ENCODE measurements around the gene ROCK1. TPM values are rescaled to one million over a fixed set of nuclear protein-coding genes. Genes with fewer than 3 reads are reported as not detected.
"Not testable (repeated sequence)": the region's sequence is repeated elsewhere in the genome, so short reads cannot be mapped to it uniquely, and the experiment has no call there.

The ROCK1 gene
- 10.8 and 20.0 TPM in 2 replicates for total RNA-seq (2014; rRNA removed; shearing (Covaris generic))

- in situ Hi-C loops (cut with HindIII; ENCODE audit: low sequenced_read_pairs), result no loop called here
- peak; percentile 95 for DNase-seq (ENCODE audit: low spot score)
These were observed at the start of gene ROCK1 for GRCh38 chr18:21111346-21112139. ROCK1 (minus strand) TSS chr18:21111813; CDS start chr18:21110910, 903 bp downstream.

- in situ Hi-C loops (cut with HindIII; ENCODE audit: low sequenced_read_pairs), result no loop called here
- DNase-seq (ENCODE audit: low spot score), result no peak
These were observed 43.8 kb upstream of the ROCK1 start for GRCh38 chr18:21155443-21155842.

- in situ Hi-C loops (cut with HindIII; ENCODE audit: low sequenced_read_pairs), result no loop called here
- no peak for DNase-seq (ENCODE audit: low spot score)
These were observed 34.4 kb upstream of the ROCK1 start for GRCh38 chr18:21146016-21146415.

- no peak for DNase-seq (ENCODE audit: low spot score)
- in situ Hi-C loops (cut with HindIII; ENCODE audit: low sequenced_read_pairs), result no loop called here
These were observed 33.8 kb upstream of the ROCK1 start for GRCh38 chr18:21145371-21145770.

- in situ Hi-C loops (cut with HindIII; ENCODE audit: low sequenced_read_pairs), result no loop called here
- DNase-seq (ENCODE audit: low spot score), result no peak
These were observed 30.2 kb upstream of the ROCK1 start for GRCh38 chr18:21141668-21142422.

GRCh38 chr18:21137719-21138488 lies 26.3 kb upstream of the ROCK1 start:
- in situ Hi-C loops (cut with HindIII; ENCODE audit: low sequenced_read_pairs); DNase-seq (ENCODE audit: low spot score): not testable (repeated sequence)

GRCh38 chr18:21134895-21135294 lies 23.3 kb upstream of the ROCK1 start:
- in situ Hi-C loops (cut with HindIII; ENCODE audit: low sequenced_read_pairs), result no loop called here
- DNase-seq (ENCODE audit: low spot score), result peak; percentile 21

GRCh38 chr18:21132398-21132918 lies 20.8 kb upstream of the ROCK1 start:
- in situ Hi-C loops (cut with HindIII; ENCODE audit: low sequenced_read_pairs), result no loop called here

GRCh38 chr18:21131698-21132227 lies 20.1 kb upstream of the ROCK1 start:
- in situ Hi-C loops (cut with HindIII; ENCODE audit: low sequenced_read_pairs), result no loop called here
- DNase-seq (ENCODE audit: low spot score), result no peak

More at GRCh38 chr18:21132398-21132918, 20.8 kb upstream of the ROCK1 start:
- no peak for DNase-seq (ENCODE audit: low spot score)

GRCh38 chr18:21129566-21130216 lies 18.1 kb upstream of the ROCK1 start:
- in situ Hi-C loops (cut with HindIII; ENCODE audit: low sequenced_read_pairs), result loop anchor here (10.0 kb wide), 1 partner anchor 55 kb away; no protein-coding TSS in a partner anchor
- DNase-seq (ENCODE audit: low spot score), result no peak

- in situ Hi-C loops (cut with HindIII; ENCODE audit: low sequenced_read_pairs), result loop anchor here (10.0 kb wide), 1 partner anchor 61 kb away; no protein-coding TSS in a partner anchor
- no peak for DNase-seq (ENCODE audit: low spot score)
These were observed 11.8 kb upstream of the ROCK1 start for GRCh38 chr18:21123290-21123926.

- DNase-seq (ENCODE audit: low spot score), result no peak
- in situ Hi-C loops (cut with HindIII; ENCODE audit: low sequenced_read_pairs), result no loop called here
These were observed 7.2 kb upstream of the ROCK1 start for GRCh38 chr18:21118806-21119205.

- in situ Hi-C loops (cut with HindIII; ENCODE audit: low sequenced_read_pairs), result no loop called here
- no peak for DNase-seq (ENCODE audit: low spot score)
These were observed 6.0 kb upstream of the ROCK1 start for GRCh38 chr18:21117409-21118131.

GRCh38 chr18:21115519-21116411 lies 4.2 kb upstream of the ROCK1 start:
- DNase-seq (ENCODE audit: low spot score), result no peak
- in situ Hi-C loops (cut with HindIII; ENCODE audit: low sequenced_read_pairs), result no loop called here

GRCh38 chr18:21112543-21113105 lies 1.0 kb upstream of the ROCK1 start:
- in situ Hi-C loops (cut with HindIII; ENCODE audit: low sequenced_read_pairs), result no loop called here
- DNase-seq (ENCODE audit: low spot score), result no peak

- in situ Hi-C loops (cut with HindIII; ENCODE audit: low sequenced_read_pairs), result no loop called here
These were observed 494 bp upstream of the ROCK1 start for GRCh38 chr18:21112140-21112473.

More at GRCh38 chr18:21112140-21112473, 494 bp upstream of the ROCK1 start:
- no peak for DNase-seq (ENCODE audit: low spot score)

Measured in G401 (cell line).